ENCODE results near the gene GAPVD1.

- TF ChIP-seq, protein P1, sequence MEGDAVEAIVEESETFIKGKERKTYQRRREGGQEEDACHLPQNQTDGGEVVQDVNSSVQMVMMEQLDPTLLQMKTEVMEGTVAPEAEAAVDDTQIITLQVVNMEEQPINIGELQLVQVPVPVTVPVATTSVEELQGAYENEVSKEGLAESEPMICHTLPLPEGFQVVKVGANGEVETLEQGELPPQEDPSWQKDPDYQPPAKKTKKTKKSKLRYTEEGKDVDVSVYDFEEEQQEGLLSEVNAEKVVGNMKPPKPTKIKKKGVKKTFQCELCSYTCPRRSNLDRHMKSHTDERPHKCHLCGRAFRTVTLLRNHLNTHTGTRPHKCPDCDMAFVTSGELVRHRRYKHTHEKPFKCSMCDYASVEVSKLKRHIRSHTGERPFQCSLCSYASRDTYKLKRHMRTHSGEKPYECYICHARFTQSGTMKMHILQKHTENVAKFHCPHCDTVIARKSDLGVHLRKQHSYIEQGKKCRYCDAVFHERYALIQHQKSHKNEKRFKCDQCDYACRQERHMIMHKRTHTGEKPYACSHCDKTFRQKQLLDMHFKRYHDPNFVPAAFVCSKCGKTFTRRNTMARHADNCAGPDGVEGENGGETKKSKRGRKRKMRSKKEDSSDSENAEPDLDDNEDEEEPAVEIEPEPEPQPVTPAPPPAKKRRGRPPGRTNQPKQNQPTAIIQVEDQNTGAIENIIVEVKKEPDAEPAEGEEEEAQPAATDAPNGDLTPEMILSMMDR (IDR thresholded peaks at IDR 0.05), result no peak
- TF ChIP-seq POLR2AphosphoS5 (IDR thresholded peaks at IDR 0.05) (no peak), POLR2A (IDR thresholded peaks at IDR 0.05) (no peak)
Observed at GRCh38 chr9:125412166-125412565, 150.5 kb downstream of the GAPVD1 start.
